Mucosa of stomach (tissue), 1 donor: ENCODE measurements around the gene HERC4.
A peak's percentile ranks its signal among the peaks of the same experiment; 100 is the strongest.
"Not testable (repeated sequence)": the region's sequence is repeated elsewhere in the genome, so short reads cannot be mapped to it uniquely, and the experiment has no call there.

Source experiments
- H3K27me3 ChIP-seq: one replicate; pipeline ENCODE4 v1.7.0; 2013; ENCODE audit warnings: mild to moderate bottlenecking, low read length; ENCODE audit not compliant: control insufficient read depth, insufficient read depth
- H3K36me3 ChIP-seq: one replicate; pipeline ENCODE4 v1.7.0; 2013; ENCODE audit warnings: low read length; ENCODE audit not compliant: control insufficient read depth, insufficient read depth
- H3K4me1 ChIP-seq: one replicate; pipeline ENCODE4 v1.7.0; 2013; ENCODE audit warnings: mild to moderate bottlenecking, low read length; ENCODE audit not compliant: control insufficient read depth, insufficient read depth
- H3K4me3 ChIP-seq: one replicate; pipeline ENCODE4 v1.7.0; 2013; ENCODE audit warnings: low read length
- H3K9ac ChIP-seq: one replicate; pipeline ENCODE4 v1.7.0; 2013; ENCODE audit warnings: mild to moderate bottlenecking, low read length, moderate library complexity
- H3K9me3 ChIP-seq: one replicate; pipeline ENCODE4 v1.7.0; 2013; ENCODE audit warnings: mild to moderate bottlenecking, low read length, moderate library complexity; ENCODE audit not compliant: control insufficient read depth
- donor health status: Pancreatic carcinoma.

The HERC4 gene

GRCh38 chr10:68086910-68087684 is 12.0 kb upstream of the HERC4 start:
- Histone ChIP-seq H3K4me1 (no peaks in the 10 kb centered on the region), H3K4me3 (no peak overlapping the region), H3K36me3 (no peaks in the 10 kb centered on the region), H3K9ac (no peak overlapping the region), H3K27me3 (no peaks in the 10 kb centered on the region), H3K9me3 (no peaks in the 10 kb centered on the region)

GRCh38 chr10:68086011-68086410 is 10.9 kb upstream of the HERC4 start:
- Histone ChIP-seq H3K9me3 (no peaks in the 10 kb centered on the region), H3K4me1 (no peaks in the 10 kb centered on the region), H3K27me3 (no peaks in the 10 kb centered on the region), H3K36me3 (no peaks in the 10 kb centered on the region), H3K4me3 (no peak overlapping the region), H3K9ac (no peak overlapping the region)

- Histone ChIP-seq H3K4me1 (no peaks in the 10 kb centered on the region), H3K9ac (no peak overlapping the region), H3K4me3 (no peak overlapping the region), H3K36me3 (no peaks in the 10 kb centered on the region), H3K27me3 (no peaks in the 10 kb centered on the region), H3K9me3 (no peaks in the 10 kb centered on the region)
Observed at GRCh38 chr10:68084469-68084868, 9.4 kb upstream of the HERC4 start.

- H3K9ac ChIP-seq, result no peak overlapping the region
- H3K36me3 ChIP-seq, result no peaks in the 10 kb centered on the region
- H3K4me3 ChIP-seq, result no peak overlapping the region
- no peaks in the 10 kb centered on the region for H3K4me1 ChIP-seq
- no peaks in the 10 kb centered on the region for H3K27me3 ChIP-seq
- no peaks in the 10 kb centered on the region for H3K9me3 ChIP-seq
Observed at GRCh38 chr10:68083953-68084352, 8.9 kb upstream of the HERC4 start.

- Histone ChIP-seq H3K36me3 (no peaks in the 10 kb centered on the region), H3K4me3 (no peak overlapping the region), H3K9ac (no peak overlapping the region)
Observed at GRCh38 chr10:68082872-68083271, 7.8 kb upstream of the HERC4 start.

GRCh38 chr10:68081916-68082315 is 6.8 kb upstream of the HERC4 start:
- no peaks in the 10 kb centered on the region for H3K4me1 ChIP-seq
- H3K27me3 ChIP-seq, result no peaks in the 10 kb centered on the region
- H3K36me3 ChIP-seq, result no peaks in the 10 kb centered on the region
- H3K9ac ChIP-seq, result no peak overlapping the region
- H3K9me3 ChIP-seq, result no peaks in the 10 kb centered on the region
- H3K4me3 ChIP-seq, result no peak overlapping the region

More at GRCh38 chr10:68082872-68083271, 7.8 kb upstream of the HERC4 start:
- H3K27me3 ChIP-seq, result no peaks in the 10 kb centered on the region
- no peaks in the 10 kb centered on the region for H3K4me1 ChIP-seq
- H3K9me3 ChIP-seq, result no peaks in the 10 kb centered on the region

- Histone ChIP-seq H3K9me3 (no peaks in the 10 kb centered on the region), H3K4me3 (no peak overlapping the region), H3K36me3 (no peaks in the 10 kb centered on the region), H3K9ac (no peak overlapping the region), H3K27me3 (no peaks in the 10 kb centered on the region), H3K4me1 (no peaks in the 10 kb centered on the region)
Observed at GRCh38 chr10:68080853-68081431, 5.9 kb upstream of the HERC4 start.

GRCh38 chr10:68079434-68079833 is 4.4 kb upstream of the HERC4 start:
- H3K9ac ChIP-seq, result no peak overlapping the region
- peaks cover 4% of the 10 kb centered on the region for H3K4me1 ChIP-seq
- no peak overlapping the region for H3K4me3 ChIP-seq
- no peaks in the 10 kb centered on the region for H3K36me3 ChIP-seq
- H3K9me3 ChIP-seq, result no peaks in the 10 kb centered on the region
- H3K27me3 ChIP-seq, result no peaks in the 10 kb centered on the region

- Histone ChIP-seq H3K4me3 (no peak overlapping the region), H3K27me3 (no peaks in the 10 kb centered on the region), H3K9ac (no peak overlapping the region), H3K4me1 (peaks cover 13% of the 10 kb centered on the region), H3K36me3 (no peaks in the 10 kb centered on the region), H3K9me3 (no peaks in the 10 kb centered on the region)
Observed at GRCh38 chr10:68077026-68077425, 1.9 kb upstream of the HERC4 start.

- not testable (repeated sequence) for H3K27me3 ChIP-seq, H3K36me3 ChIP-seq, H3K9ac ChIP-seq, H3K9me3 ChIP-seq, H3K4me3 ChIP-seq
- peaks cover 15% of the 10 kb centered on the region for H3K4me1 ChIP-seq
Observed at GRCh38 chr10:68076081-68076480, 998 bp upstream of the HERC4 start.

- Histone ChIP-seq H3K9ac (peak overlapping the region; percentile 23), H3K36me3 (no peaks in the 10 kb centered on the region), H3K4me1 (peaks cover 15% of the 10 kb centered on the region), H3K9me3 (no peaks in the 10 kb centered on the region), H3K27me3 (no peaks in the 10 kb centered on the region), H3K4me3 (no peak overlapping the region)
Observed at GRCh38 chr10:68075550-68076004, 494 bp upstream of the HERC4 start.

GRCh38 chr10:68074031-68074774 is 880 bp downstream of the HERC4 start:
- Histone ChIP-seq H3K27me3 (no peaks in the 10 kb centered on the region), H3K4me1 (peaks cover 15% of the 10 kb centered on the region), H3K9me3 (no peaks in the 10 kb centered on the region), H3K36me3 (no peaks in the 10 kb centered on the region), H3K9ac (peak overlapping the region; percentile 98), H3K4me3 (peak overlapping the region; percentile 43)
